ENCODE results near the gene FAM177A1. TPM values are rescaled to one million over a fixed set of nuclear protein-coding genes. Genes with fewer than 3 reads are reported as not detected.

Gene FAM177A1
- total RNA-seq, 4 donors from 2014 or later = 12.4 to 82.2 (median 36.7) TPM

GRCh38 chr14:35042632-35043031 is 3.4 kb upstream of the FAM177A1 start:
- no peak overlapping the region for H3K27ac ChIP-seq
- intact Hi-C loops (cut with DNase I; ENCODE audit: low total_unique reads) = loop anchor here (10.0 kb wide), 1 partner anchor 58 kb away; the partner anchor contains the start of gene SRP54
- H3K9me3 ChIP-seq = no peaks in the 10 kb centered on the region
- H3K4me1 ChIP-seq = no peaks in the 10 kb centered on the region
- no peak for TF ChIP-seq CTCF (IDR thresholded peaks at IDR 0.05)
- no peak for TF ChIP-seq POLR2A (IDR thresholded peaks at IDR 0.05)
- H3K36me3 ChIP-seq = no peaks in the 10 kb centered on the region
- no peak for DNase-seq
- no peaks in the 10 kb centered on the region for H3K27me3 ChIP-seq
- no peak overlapping the region for H3K4me3 ChIP-seq

DNA sequence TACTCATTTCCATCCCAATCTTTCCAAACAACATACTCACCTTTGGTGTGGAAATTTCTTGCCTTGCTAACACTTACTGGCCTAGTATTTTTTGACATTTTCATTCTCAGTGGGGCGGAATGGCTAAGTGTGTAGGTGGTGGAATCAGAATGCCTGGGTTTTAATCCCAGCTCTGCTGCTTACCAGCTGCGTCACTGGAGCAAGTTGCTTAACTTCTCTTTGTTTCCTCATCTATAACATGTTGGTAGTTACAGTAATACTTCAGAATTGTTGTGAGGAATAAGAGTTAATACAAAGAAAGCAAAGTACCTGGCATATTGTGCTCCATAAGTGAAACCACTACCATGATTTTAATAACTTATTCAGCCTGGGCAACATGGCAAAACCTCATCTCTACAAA is 3.0 kb upstream of the FAM177A1 start:
- Histone ChIP-seq H3K36me3 (no peaks in the 10 kb centered on the region), H3K27ac (no peak overlapping the region), H3K4me3 (no peak overlapping the region), H3K4me1 (no peaks in the 10 kb centered on the region), H3K27me3 (no peaks in the 10 kb centered on the region), H3K9me3 (no peaks in the 10 kb centered on the region)
- TF ChIP-seq CTCF (IDR thresholded peaks at IDR 0.05) (no peak), POLR2A (IDR thresholded peaks at IDR 0.05) (no peak)
- no peak for DNase-seq
- intact Hi-C loops (cut with DNase I; ENCODE audit: low total_unique reads) = loop anchor here (10.0 kb wide), 1 partner anchor 58 kb away; the partner anchor contains the start of gene SRP54

DNA sequence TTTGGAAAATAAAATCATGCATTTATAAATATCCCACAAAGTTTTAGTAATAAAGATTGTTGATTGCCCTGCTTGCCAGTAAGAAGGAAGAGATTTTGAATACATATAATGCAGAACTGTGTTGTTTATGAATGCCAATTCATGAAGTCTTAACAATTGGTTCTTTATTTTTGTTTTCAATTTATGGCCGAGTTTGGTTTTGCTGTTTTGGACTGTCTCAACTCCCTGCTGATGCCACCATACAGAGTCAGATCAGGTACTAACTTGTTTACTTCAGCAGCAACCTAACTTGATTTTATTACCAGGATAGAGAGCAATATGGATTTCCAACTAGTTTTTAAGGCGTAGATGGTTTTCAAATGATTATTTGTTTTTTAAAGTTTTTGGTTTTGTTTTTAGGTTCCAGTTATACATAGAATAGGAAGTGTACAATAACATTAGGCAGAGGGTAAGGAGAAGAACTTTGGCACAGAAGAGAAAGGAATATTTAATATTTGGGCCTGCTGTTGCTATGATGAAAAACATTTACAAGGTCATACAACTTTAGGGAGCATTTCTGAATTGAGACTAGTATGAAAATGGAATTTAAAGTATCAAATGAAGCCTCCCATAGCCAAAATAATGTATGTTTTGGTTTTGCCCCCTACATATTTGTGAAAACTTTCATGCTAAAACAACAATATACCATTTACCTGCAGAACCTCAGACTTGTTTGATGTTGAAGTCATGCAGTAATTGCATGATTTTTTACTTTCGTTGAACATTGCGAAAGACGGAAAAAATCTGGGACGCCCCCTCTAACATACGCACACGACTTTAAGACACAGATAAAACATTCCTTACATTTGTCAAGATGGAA is 904 bp upstream of the FAM177A1 start:
- intact Hi-C loops (cut with DNase I; ENCODE audit: low total_unique reads) = loop anchor here (10.0 kb wide), 1 partner anchor 60 kb away; the partner anchor contains the start of gene SRP54
- TF ChIP-seq CTCF (IDR thresholded peaks at IDR 0.05) (no peak), POLR2A (IDR thresholded peaks at IDR 0.05) (no peak)
- Histone ChIP-seq H3K27me3 (no peaks in the 10 kb centered on the region), H3K4me3 (peak overlapping the region; percentile 69 to 82), H3K36me3 (no peaks in the 10 kb centered on the region), H3K27ac (peak overlapping the region; percentile 89 to 95), H3K9me3 (no peaks in the 10 kb centered on the region), H3K4me1 (no peaks in the 10 kb centered on the region)
- DNase-seq = no peak

GRCh38 chr14:35045798-35046047 is 349 bp upstream of the FAM177A1 start:
- peak overlapping the region; percentile 89 to 95 for H3K27ac ChIP-seq
- TF ChIP-seq CTCF (IDR thresholded peaks at IDR 0.05) = no peak
- no peak for TF ChIP-seq POLR2A (IDR thresholded peaks at IDR 0.05)
- H3K9me3 ChIP-seq = no peaks in the 10 kb centered on the region
- no peaks in the 10 kb centered on the region for H3K36me3 ChIP-seq
- intact Hi-C loops (cut with DNase I; ENCODE audit: low total_unique reads) = loop anchor here (10.0 kb wide), 1 partner anchor 61 kb away; the partner anchor contains the start of gene SRP54
- peak overlapping the region; percentile 69 to 82 for H3K4me3 ChIP-seq
- no peaks in the 10 kb centered on the region for H3K27me3 ChIP-seq
- DNase-seq = no peak
- H3K4me1 ChIP-seq = no peaks in the 10 kb centered on the region

- TF ChIP-seq POLR2A (IDR thresholded peaks at IDR 0.05) (no peak), CTCF (IDR thresholded peaks at IDR 0.05) (no peak)
- no peaks in the 10 kb centered on the region for H3K36me3 ChIP-seq
- H3K27ac ChIP-seq = peak overlapping the region; percentile 89 to 95
- H3K4me3 ChIP-seq = peak overlapping the region; percentile 69 to 82
- no peaks in the 10 kb centered on the region for H3K9me3 ChIP-seq
- DNase-seq = peak in 1 of 2 donors; percentile 49
- H3K27me3 ChIP-seq = no peaks in the 10 kb centered on the region
- H3K4me1 ChIP-seq = no peaks in the 10 kb centered on the region
- intact Hi-C loops (cut with DNase I; ENCODE audit: low total_unique reads) = loop anchor here (10.0 kb wide), 1 partner anchor 62 kb away; the partner anchor contains the start of gene SRP54
Measured at GRCh38 chr14:35046751-35047536, 872 bp downstream of the FAM177A1 start.
